Germinal center (tissue), 1 donor: ENCODE data around the gene CSGALNACT2.

Source experiments
- DNase-seq: peaks from one replicate; pipeline ENCODE4 v3.0.0; 2012; ENCODE audit warnings: mixed read lengths, low spot score

The CSGALNACT2 gene

GRCh38 chr10:43187213-43187612 is 49.0 kb downstream of the CSGALNACT2 start:
- no peak for DNase-seq

- no peak for DNase-seq
These were observed 50.5 kb downstream of the CSGALNACT2 start for GRCh38 chr10:43188702-43189101.

GRCh38 chr10:43190289-43190688 is 52.0 kb downstream of the CSGALNACT2 start:
- DNase-seq = no peak

GRCh38 chr10:43190775-43191174 is 52.5 kb downstream of the CSGALNACT2 start:
- DNase-seq = no peak

GRCh38 chr10:43192884-43193283 is 54.6 kb downstream of the CSGALNACT2 start:
- no peak for DNase-seq

- DNase-seq = no peak
These were observed 55.3 kb downstream of the CSGALNACT2 start for GRCh38 chr10:43193496-43194080.

- no peak for DNase-seq
These were observed 56.0 kb downstream of the CSGALNACT2 start for GRCh38 chr10:43194266-43194665.

- DNase-seq = no peak
These were observed 56.6 kb downstream of the CSGALNACT2 start for GRCh38 chr10:43194859-43195258.

- no peak for DNase-seq
These were observed 57.3 kb downstream of the CSGALNACT2 start for GRCh38 chr10:43195557-43195956.

- no peak for DNase-seq
These were observed 58.1 kb downstream of the CSGALNACT2 start for GRCh38 chr10:43196131-43196980.

- no peak for DNase-seq
These were observed 59.0 kb downstream of the CSGALNACT2 start for GRCh38 chr10:43196981-43197833.

GRCh38 chr10:43197834-43198681 is 59.8 kb downstream of the CSGALNACT2 start:
- DNase-seq = peak; percentile 43

GRCh38 chr10:43198682-43199005 is 60.4 kb downstream of the CSGALNACT2 start:
- DNase-seq = no peak

- no peak for DNase-seq
These were observed 60.9 kb downstream of the CSGALNACT2 start for GRCh38 chr10:43199088-43199683.

- no peak for DNase-seq
These were observed 61.7 kb downstream of the CSGALNACT2 start for GRCh38 chr10:43199684-43200537.

- no peak for DNase-seq
These were observed 62.5 kb downstream of the CSGALNACT2 start for GRCh38 chr10:43200538-43201390.

- no peak for DNase-seq
These were observed 63.4 kb downstream of the CSGALNACT2 start for GRCh38 chr10:43201545-43202131.

- peak; percentile 67 for DNase-seq
These were observed 64.0 kb downstream of the CSGALNACT2 start for GRCh38 chr10:43202224-43202656.
